ENCODE results near the gene COL4A3. TPM values are rescaled to one million over a fixed set of nuclear protein-coding genes. Genes with fewer than 3 reads are reported as not detected.

Gene COL4A3
- polyA plus RNA-seq, 1 donor (not counting 4 experiments of a cell fraction or from before 2014, with no cell fraction given) = not detected

DNA sequence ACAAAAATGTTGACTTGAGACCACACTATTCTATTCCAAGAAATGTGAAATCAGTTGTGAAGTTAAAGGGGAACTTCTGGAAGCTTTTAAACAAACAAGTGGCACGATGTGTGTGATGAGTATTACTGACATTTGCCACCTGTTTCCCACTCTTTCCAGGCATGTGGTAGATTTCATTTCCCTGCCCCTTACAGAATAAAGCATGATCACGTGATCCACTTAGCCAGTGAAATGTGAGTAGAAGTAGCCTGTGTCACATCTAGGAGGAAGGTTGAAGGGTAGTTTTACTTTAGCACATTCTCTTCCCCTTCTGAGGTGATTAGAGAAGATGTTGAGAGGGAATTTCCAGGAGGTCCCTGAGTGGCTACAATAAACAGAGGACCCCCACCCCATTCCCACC is 4.3 kb upstream of the COL4A3 start:
- no peak overlapping the region for H3K4me2 ChIP-seq (ENCODE audit: control insufficient read depth, extremely low read depth, insufficient read depth, low read depth, low read length)
- dilution Hi-C loops (cut with MboI; ENCODE audit: extremely low pct_ligation_motif_present, low sequenced_read_pairs) = no loop called here

DNA sequence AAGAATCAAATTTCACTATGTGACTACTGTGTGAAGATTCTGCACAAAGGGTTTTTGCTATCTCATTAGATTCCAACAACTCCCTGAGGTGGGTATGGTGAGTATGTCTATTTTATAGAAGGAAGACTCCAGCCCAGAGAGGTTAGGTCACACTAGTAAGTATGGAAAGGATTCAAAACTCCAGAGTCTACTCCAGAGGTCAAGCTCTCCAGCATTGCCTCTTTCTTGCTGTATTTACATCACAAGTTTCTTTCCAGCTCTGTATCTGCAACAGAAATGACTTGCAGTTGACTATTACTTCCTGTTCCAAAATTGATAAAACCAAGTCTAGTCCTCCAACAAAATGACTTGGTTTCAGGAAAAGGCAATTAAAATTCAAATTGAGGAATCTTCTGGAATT is 2.5 kb upstream of the COL4A3 start:
- dilution Hi-C loops (cut with MboI; ENCODE audit: extremely low pct_ligation_motif_present, low sequenced_read_pairs) = no loop called here

More for the DNA sequence above, 4.3 kb upstream of the COL4A3 start:
- no peak for FAIRE-seq
- H4K20me1 ChIP-seq (ENCODE audit: control insufficient read depth, extremely low read depth, insufficient read depth, low read length) = no peaks in the 10 kb centered on the region
- H3K4me3 ChIP-seq (ENCODE audit: control insufficient read depth in 2 of 3, extremely low read depth in 1 of 3, insufficient read depth in 2 of 3, low read depth in 1 of 3, low read length in 3 of 3) = no peak overlapping the region
- H3K36me3 ChIP-seq (ENCODE audit: control insufficient read depth in 2 of 2, extremely low read depth in 1 of 2, insufficient read depth in 2 of 2, low read length in 2 of 2) = no peaks in the 10 kb centered on the region
- TF ChIP-seq, protein P1, sequence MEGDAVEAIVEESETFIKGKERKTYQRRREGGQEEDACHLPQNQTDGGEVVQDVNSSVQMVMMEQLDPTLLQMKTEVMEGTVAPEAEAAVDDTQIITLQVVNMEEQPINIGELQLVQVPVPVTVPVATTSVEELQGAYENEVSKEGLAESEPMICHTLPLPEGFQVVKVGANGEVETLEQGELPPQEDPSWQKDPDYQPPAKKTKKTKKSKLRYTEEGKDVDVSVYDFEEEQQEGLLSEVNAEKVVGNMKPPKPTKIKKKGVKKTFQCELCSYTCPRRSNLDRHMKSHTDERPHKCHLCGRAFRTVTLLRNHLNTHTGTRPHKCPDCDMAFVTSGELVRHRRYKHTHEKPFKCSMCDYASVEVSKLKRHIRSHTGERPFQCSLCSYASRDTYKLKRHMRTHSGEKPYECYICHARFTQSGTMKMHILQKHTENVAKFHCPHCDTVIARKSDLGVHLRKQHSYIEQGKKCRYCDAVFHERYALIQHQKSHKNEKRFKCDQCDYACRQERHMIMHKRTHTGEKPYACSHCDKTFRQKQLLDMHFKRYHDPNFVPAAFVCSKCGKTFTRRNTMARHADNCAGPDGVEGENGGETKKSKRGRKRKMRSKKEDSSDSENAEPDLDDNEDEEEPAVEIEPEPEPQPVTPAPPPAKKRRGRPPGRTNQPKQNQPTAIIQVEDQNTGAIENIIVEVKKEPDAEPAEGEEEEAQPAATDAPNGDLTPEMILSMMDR (optimal IDR thresholded peaks at IDR 0.05 in 1 of 3, IDR thresholded peaks at IDR 0.05 in 1 of 3, conservative IDR thresholded peaks at IDR 0.05 in 1 of 3; ENCODE audit: extremely low read depth in 1 of 3, insufficient read depth in 2 of 3, low read length in 3 of 3) = no peak
- TF ChIP-seq EZH2 (IDR thresholded peaks at IDR 0.05; ENCODE audit: low read length) = no peak
- H3K9me1 ChIP-seq (ENCODE audit: control insufficient read depth, extremely low read depth, insufficient read depth, low read length) = no peaks in the 10 kb centered on the region
- no peak overlapping the region for H3K27ac ChIP-seq (ENCODE audit: control insufficient read depth, insufficient read depth, low read length)
- no peaks in the 10 kb centered on the region for H3K79me2 ChIP-seq (ENCODE audit: control insufficient read depth, insufficient read depth, low read length)
- H2AFZ ChIP-seq (ENCODE audit: control insufficient read depth, low read length) = no peak overlapping the region
- peaks cover 5% of the 10 kb centered on the region for H3K4me1 ChIP-seq (ENCODE audit: control insufficient read depth, extremely low read depth, insufficient read depth, low read length)
- no peak overlapping the region for H3K9ac ChIP-seq (ENCODE audit: control insufficient read depth, extremely low read depth, insufficient read depth, low read length)
- H3K27me3 ChIP-seq (ENCODE audit: control insufficient read depth, extremely low read depth, insufficient read depth, low read length) = peaks cover 29% of the 10 kb centered on the region
- H3K9me3 ChIP-seq (ENCODE audit: control insufficient read depth, low read depth, low read length) = no peaks in the 10 kb centered on the region
- no peak for DNase-seq (ENCODE audit: low read depth, low spot score)

More for the DNA sequence above, 2.5 kb upstream of the COL4A3 start:
- DNase-seq (ENCODE audit: low read depth, low spot score) (no peak), FAIRE-seq (no peak)
- Histone ChIP-seq H3K9ac (ENCODE audit: control insufficient read depth, extremely low read depth, insufficient read depth, low read length) (no peak overlapping the region), H3K36me3 (ENCODE audit: control insufficient read depth in 2 of 2, extremely low read depth in 1 of 2, insufficient read depth in 2 of 2, low read length in 2 of 2) (no peaks in the 10 kb centered on the region), H3K9me1 (ENCODE audit: control insufficient read depth, extremely low read depth, insufficient read depth, low read length) (no peaks in the 10 kb centered on the region), H4K20me1 (ENCODE audit: control insufficient read depth, extremely low read depth, insufficient read depth, low read length) (no peaks in the 10 kb centered on the region), H3K79me2 (ENCODE audit: control insufficient read depth, insufficient read depth, low read length) (no peaks in the 10 kb centered on the region), H3K27me3 (ENCODE audit: control insufficient read depth, extremely low read depth, insufficient read depth, low read length) (peaks cover 38% of the 10 kb centered on the region), H3K27ac (ENCODE audit: control insufficient read depth, insufficient read depth, low read length) (no peak overlapping the region), H3K4me2 (ENCODE audit: control insufficient read depth, extremely low read depth, insufficient read depth, low read depth, low read length) (no peak overlapping the region), H3K4me1 (ENCODE audit: control insufficient read depth, extremely low read depth, insufficient read depth, low read length) (peaks cover 5% of the 10 kb centered on the region), H3K4me3 (ENCODE audit: control insufficient read depth in 2 of 3, extremely low read depth in 1 of 3, insufficient read depth in 2 of 3, low read depth in 1 of 3, low read length in 3 of 3) (no peak overlapping the region), H3K9me3 (ENCODE audit: control insufficient read depth, low read depth, low read length) (no peaks in the 10 kb centered on the region), H2AFZ (ENCODE audit: control insufficient read depth, low read length) (no peak overlapping the region)
- TF ChIP-seq, protein P1 (optimal IDR thresholded peaks at IDR 0.05 in 1 of 3, IDR thresholded peaks at IDR 0.05 in 1 of 3, conservative IDR thresholded peaks at IDR 0.05 in 1 of 3; ENCODE audit: extremely low read depth in 1 of 3, insufficient read depth in 2 of 3, low read length in 3 of 3) = no peak
- TF ChIP-seq EZH2 (IDR thresholded peaks at IDR 0.05; ENCODE audit: low read length) = no peak

Data from keratinocyte (primary cell).